Suppressor macrophage treated with lipopolysaccharide for 1 hour (primary cell): ENCODE data around the gene GMFB.

Experiments used
- DNase-seq, 3 donors: peaks; one replicate each; pipeline ENCODE4 v3.0.0-alpha.2; 2020 to 2022

GMFB gene

DNA sequence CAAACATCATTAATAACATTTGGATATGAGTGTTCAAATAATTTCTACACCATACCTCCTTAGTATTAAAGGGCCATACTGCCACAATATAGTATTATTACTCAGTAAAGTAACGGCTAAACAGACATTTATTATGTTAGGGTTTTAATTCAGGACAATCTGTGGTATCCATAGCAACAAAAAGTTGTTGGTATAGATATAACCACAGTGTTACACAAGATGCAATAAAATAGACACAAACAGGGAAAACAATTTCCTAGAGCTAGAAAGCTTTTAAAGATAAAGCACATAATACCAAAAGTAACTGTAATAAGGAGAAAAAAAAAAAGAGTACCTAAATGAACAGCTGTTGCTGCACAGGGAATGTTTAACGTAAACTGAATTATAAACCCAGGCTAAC is 63.7 kb downstream of the GMFB start:
- no peak for DNase-seq
